H9 (cell line): ENCODE data around the gene PATL1. TPM values are rescaled to one million over a fixed set of nuclear protein-coding genes. Genes with fewer than 3 reads are reported as not detected.

Experiments used
- DNase-seq: peaks from one replicate; pipeline ENCODE4 v3.0.0-alpha.2; 2017
- H2AFZ ChIP-seq: one replicate; pipeline ENCODE4 v1.6.1; 2013; ENCODE audit warnings: mild to moderate bottlenecking, low read length, control low read depth, moderate library complexity
- H2AK5ac ChIP-seq: 2 replicates; pipeline ENCODE4 v1.6.1; 2013; ENCODE audit warnings: low read length, control low read depth, mixed read lengths; ENCODE audit not compliant: insufficient read length
- H2BK120ac ChIP-seq: one replicate; pipeline ENCODE4 v1.6.1; 2013; ENCODE audit warnings: low read depth, mild to moderate bottlenecking, low read length, control low read depth, inconsistent platforms; ENCODE audit not compliant: poor library complexity, severe bottlenecking
- H2BK12ac ChIP-seq: 2 replicates; pipeline ENCODE4 v1.6.1; 2013; ENCODE audit warnings: low read length, control low read depth, mixed read lengths, low read depth; ENCODE audit not compliant: insufficient read length
- H2BK15ac ChIP-seq: 2 replicates; pipeline ENCODE4 v1.6.1; 2013; ENCODE audit warnings: low read depth, low read length, control low read depth
- H2BK20ac ChIP-seq: one replicate; pipeline ENCODE4 v1.6.1; 2013; ENCODE audit warnings: low read depth, mild to moderate bottlenecking, low read length, control low read depth, inconsistent platforms; ENCODE audit not compliant: poor library complexity, severe bottlenecking
- H2BK5ac ChIP-seq: 2 replicates; pipeline ENCODE4 v1.6.1; 2013; ENCODE audit warnings: low read length, control low read depth, mixed read lengths; ENCODE audit not compliant: insufficient read length
- H3K14ac ChIP-seq: 2 replicates; pipeline ENCODE4 v1.6.1; 2013; ENCODE audit warnings: low read length, control low read depth; ENCODE audit not compliant: insufficient read depth
- H3K18ac ChIP-seq: 2 replicates; pipeline ENCODE4 v1.6.1; 2013; ENCODE audit warnings: low read depth, mild to moderate bottlenecking, mixed read lengths, low read length, control low read depth; ENCODE audit not compliant: insufficient read length
- H3K23ac ChIP-seq: 2 replicates; pipeline ENCODE4 v1.6.1; 2013; ENCODE audit warnings: low read length, control low read depth, mixed read lengths, low read depth; ENCODE audit not compliant: insufficient read length
- H3K23me2 ChIP-seq: 2 replicates; pipeline ENCODE4 v1.6.1; 2013; ENCODE audit warnings: low read depth, mild to moderate bottlenecking, mixed read lengths, low read length, control low read depth; ENCODE audit not compliant: insufficient read length, poor library complexity, severe bottlenecking
- H3K27ac ChIP-seq: 2 replicates; pipeline ENCODE4 v1.5.1; 2013; ENCODE audit warnings: low read length, control low read depth, mixed read lengths, low read depth; ENCODE audit not compliant: insufficient read length
- H3K27me3 ChIP-seq: 2 replicates; pipeline ENCODE4 v1.6.1; 2013; ENCODE audit warnings: low read length, control low read depth, inconsistent platforms; ENCODE audit not compliant: insufficient read depth
- H3K4ac ChIP-seq: 2 replicates; pipeline ENCODE4 v1.6.1; 2013; ENCODE audit warnings: low read depth, mild to moderate bottlenecking, control low read depth, inconsistent platforms, low read length, moderate library complexity
- H3K4me1 ChIP-seq: 2 replicates; pipeline ENCODE4 v1.6.1; 2013; ENCODE audit warnings: low read length, control low read depth, inconsistent platforms; ENCODE audit not compliant: insufficient read depth
- H3K4me2 ChIP-seq: 2 replicates; pipeline ENCODE4 v1.6.1; 2013; ENCODE audit warnings: low read length, control low read depth, mixed read lengths; ENCODE audit not compliant: insufficient read length, insufficient read depth
- H3K56ac ChIP-seq: 2 replicates; pipeline ENCODE4 v1.6.1; 2013; ENCODE audit warnings: low read depth, mild to moderate bottlenecking, mixed read lengths, low read length, control low read depth; ENCODE audit not compliant: insufficient read length
- H3K79me1 ChIP-seq: 2 replicates; pipeline ENCODE4 v1.6.1; 2013; ENCODE audit warnings: low read depth, mild to moderate bottlenecking, moderate library complexity, low read length, control low read depth, inconsistent platforms; ENCODE audit not compliant: insufficient read depth, poor library complexity, severe bottlenecking
- H3K79me2 ChIP-seq: 2 replicates; pipeline ENCODE4 v1.6.1; 2013; ENCODE audit warnings: low read length, control low read depth, inconsistent platforms; ENCODE audit not compliant: insufficient read depth
- H3K9ac ChIP-seq: 2 replicates; pipeline ENCODE4 v1.6.1; 2013; ENCODE audit warnings: low read length, control low read depth, mixed read lengths; ENCODE audit not compliant: insufficient read length; ENCODE audit errors: extremely low read depth
- H3K9me3 ChIP-seq: one replicate; pipeline ENCODE4 v1.6.1; 2013; ENCODE audit warnings: low read depth, low read length, inconsistent platforms; ENCODE audit not compliant: control insufficient read depth
- H3T11ph ChIP-seq: one replicate; pipeline ENCODE4 v1.6.1; 2013; ENCODE audit warnings: mild to moderate bottlenecking, low read length, control low read depth, inconsistent platforms
- H4K20me1 ChIP-seq: one replicate; pipeline ENCODE4 v1.6.1; 2013; ENCODE audit not compliant: control insufficient read depth, insufficient read length, insufficient read depth
- H4K5ac ChIP-seq: 2 replicates; pipeline ENCODE4 v1.6.1; 2013; ENCODE audit warnings: low read depth, mild to moderate bottlenecking, mixed read lengths, low read length, control low read depth; ENCODE audit not compliant: insufficient read length
- H4K8ac ChIP-seq: replicated peaks from 2 replicates; pipeline ENCODE4 v1.6.1; 2013; ENCODE audit warnings: low read length, control low read depth, mixed read lengths, low read depth; ENCODE audit not compliant: insufficient read length
- H4K91ac ChIP-seq: 2 replicates; pipeline ENCODE4 v1.6.1; 2013; ENCODE audit warnings: low read depth, mild to moderate bottlenecking, moderate library complexity, mixed read lengths, low read length, control low read depth; ENCODE audit not compliant: insufficient read length
- H3K27ac Mint-ChIP-seq, 3 experiments: 2 replicates in 2 of 3; 3 replicates in 1 of 3; pipeline ENCODE4 v1.8.0; 2020 to 2021; ENCODE audit warnings: mixed read lengths in 3 of 3, mild to moderate bottlenecking in 1 of 3, moderate library complexity in 1 of 3
- H3K27me3 Mint-ChIP-seq: 2 replicates; pipeline ENCODE4 v1.8.0; 2021; ENCODE audit warnings: low read depth, mild to moderate bottlenecking, moderate library complexity, mixed read lengths
- H3K36me3 Mint-ChIP-seq, 3 experiments: 2 replicates in 2 of 3; 3 replicates in 1 of 3; pipeline ENCODE4 v1.8.0; 2020 to 2021; ENCODE audit warnings: low read depth in 3 of 3, mixed read lengths in 3 of 3; ENCODE audit not compliant: insufficient read depth in 1 of 3
- H3K4me1 Mint-ChIP-seq, 2 experiments: 2 replicates each; pipeline ENCODE4 v1.8.0; 2020; ENCODE audit warnings: mixed read lengths in 2 of 2
- H3K4me3 Mint-ChIP-seq, 2 experiments: 2 replicates in 1 of 2; 3 replicates in 1 of 2; pipeline ENCODE4 v1.8.0; 2020 to 2021; ENCODE audit warnings: mild to moderate bottlenecking in 2 of 2, mixed read lengths in 2 of 2, moderate library complexity in 1 of 2
- H3K9me3 Mint-ChIP-seq, 2 experiments: 2 replicates in 1 of 2; 3 replicates in 1 of 2; pipeline ENCODE4 v1.8.0; 2020; ENCODE audit warnings: mild to moderate bottlenecking in 2 of 2, mixed read lengths in 2 of 2, moderate library complexity in 1 of 2
- CTCF ChIP-seq: fragments of 200-600 bp; sonication (generic); conservative IDR thresholded peaks from 3 replicates; pipeline ENCODE4 v1.8.0; 2021; ENCODE audit warnings: antibody characterized with exemption, mild to moderate bottlenecking
- WGBS: extraction: QIAGEN DNeasy Blood & Tissue Kit; methylation state at CpG from one replicate; pipeline ENCODE4 v1.1.7; 2013; ENCODE audit warnings: missing lambda C conversion rate, low lambda C conversion rate, mixed read lengths; ENCODE audit not compliant: insufficient read length; ENCODE audit errors: extremely low coverage; 5-methylcytosine and 5-hydroxymethylcytosine counted together
- total RNA-seq: library from RNA; stranded (reverse); gene quantifications from 2 replicates; pipeline ENCODE4 v1.2.1, GENCODE V29; 2021

PATL1 gene
- total RNA-seq, 1 experiment from 2014 or later: 31.4 TPM

GRCh38 chr11:59678118-59678812, 9.4 kb upstream of the PATL1 start:
- Mint-ChIP-seq H3K4me1 (peaks cover 3 to 10% of the 10 kb centered on the region in 2 experiments), H3K36me3 (no peaks in the 10 kb centered on the region; a peak in 1 of 7 replicates), H3K4me3 (no peak overlapping the region), H3K27me3 (no peaks in the 10 kb centered on the region), H3K27ac (no peak overlapping the region), H3K9me3 (peaks cover 3 to 4% of the 10 kb centered on the region in 2 experiments)
- H3T11ph ChIP-seq: no peak overlapping the region
- H4K20me1 ChIP-seq: no peaks in the 10 kb centered on the region
- H3K14ac ChIP-seq: no peak overlapping the region
- H3K23me2 ChIP-seq: no peaks in the 10 kb centered on the region
- no peaks in the 10 kb centered on the region for H3K79me2 ChIP-seq
- WGBS: 100% methylated on average over 1 of the region's 2 CpGs
- no peaks in the 10 kb centered on the region for H3K9me3 ChIP-seq
- H2BK5ac ChIP-seq: no peak overlapping the region
- H2BK15ac ChIP-seq: no peak overlapping the region
- H3K27ac ChIP-seq: no peak overlapping the region
- H3K56ac ChIP-seq: no peak overlapping the region
- DNase-seq: no peak
- H2AFZ ChIP-seq: no peak overlapping the region
- no peak overlapping the region for H4K8ac ChIP-seq
- no peak overlapping the region for H2BK120ac ChIP-seq
- no peak overlapping the region for H3K4ac ChIP-seq
- no peaks in the 10 kb centered on the region for H3K27me3 ChIP-seq
- TF ChIP-seq CTCF: peak; percentile 31; the same call in 1 of the 3 replicates
- H4K91ac ChIP-seq: no peak overlapping the region
- no peak overlapping the region for H4K5ac ChIP-seq
- no peak overlapping the region for H2AK5ac ChIP-seq
- H3K4me2 ChIP-seq: no peak overlapping the region
- no peak overlapping the region for H3K9ac ChIP-seq
- H2BK20ac ChIP-seq: no peak overlapping the region
- no peak overlapping the region for H3K23ac ChIP-seq
- H2BK12ac ChIP-seq: no peak overlapping the region
- no peaks in the 10 kb centered on the region for H3K79me1 ChIP-seq
- no peak overlapping the region for H3K18ac ChIP-seq
- no peaks in the 10 kb centered on the region for H3K4me1 ChIP-seq
